Astrocyte of the spinal cord (primary cell): ENCODE results near the gene UBR2.

Source experiments
- DNase-seq: peaks from one replicate; pipeline ENCODE4 v3.0.0; 2011; ENCODE audit warnings: low read depth, low spot score
- H3K4me3 ChIP-seq: 2 replicates; pipeline ENCODE4 v1.5.1; 2011; ENCODE audit warnings: low read depth, mild to moderate bottlenecking, low read length, moderate library complexity
- in situ Hi-C: cut with HindIII; loops from 2 replicates; pipeline ENCODE4 v1.10.0; 2017; ENCODE audit warnings: low sequenced_read_pairs
- TF ChIP-seq, protein P1 (sequence below): IDR thresholded peaks from 2 replicates; pipeline ENCODE4 v1.5.1; 2012; ENCODE audit warnings: low read depth, mild to moderate bottlenecking, low read length, inconsistent platforms

Gene UBR2

DNA sequence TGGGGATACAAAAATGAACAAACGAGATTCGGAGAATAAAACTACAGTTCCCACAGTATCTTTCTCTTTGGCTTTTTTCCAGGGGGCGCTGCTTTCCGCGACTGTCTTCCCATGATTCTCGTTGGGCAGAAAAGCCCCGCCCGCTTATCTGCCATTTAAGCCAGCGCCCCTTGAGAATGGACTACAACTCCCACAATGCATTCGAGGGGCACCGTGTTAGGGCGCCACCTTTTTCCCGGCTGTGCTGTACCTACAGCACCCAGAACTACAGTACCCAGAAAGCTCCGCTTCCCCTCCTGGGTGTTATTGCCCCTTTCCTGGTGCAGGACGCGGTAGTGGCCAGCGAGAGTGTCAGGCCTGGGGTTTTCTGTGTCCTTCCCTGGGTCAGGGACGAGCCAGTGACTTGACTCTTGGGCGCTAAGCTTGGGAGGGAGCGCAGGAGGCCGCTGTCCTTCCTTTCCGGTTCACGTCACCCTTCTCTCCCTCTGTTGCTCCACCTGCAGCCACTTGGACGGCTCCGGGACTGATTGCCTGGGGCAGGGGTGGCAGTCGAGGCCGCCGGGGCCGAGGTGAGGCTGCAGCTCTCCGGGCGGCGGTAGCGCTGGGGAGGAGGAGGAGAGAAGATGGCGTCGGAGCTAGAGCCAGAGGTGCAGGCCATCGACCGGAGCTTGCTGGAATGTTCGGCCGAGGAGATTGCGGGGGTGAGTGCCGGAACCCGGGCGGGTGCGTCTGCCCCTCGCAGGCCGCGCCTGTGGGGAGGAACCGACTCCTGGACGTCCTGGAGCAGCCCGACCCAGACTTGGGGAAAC lies at the start of gene UBR2:
UBR2 (plus strand) TSS at position 333 of the 809 bp plus-strand sequence; CDS start at position 624, 291 bp downstream.
- DNase-seq, result peak; percentile 99
- peak within 1 kb of the TSS; percentile 97 for H3K4me3 ChIP-seq
- in situ Hi-C loops, result no loop called here
- TF ChIP-seq, protein P1, sequence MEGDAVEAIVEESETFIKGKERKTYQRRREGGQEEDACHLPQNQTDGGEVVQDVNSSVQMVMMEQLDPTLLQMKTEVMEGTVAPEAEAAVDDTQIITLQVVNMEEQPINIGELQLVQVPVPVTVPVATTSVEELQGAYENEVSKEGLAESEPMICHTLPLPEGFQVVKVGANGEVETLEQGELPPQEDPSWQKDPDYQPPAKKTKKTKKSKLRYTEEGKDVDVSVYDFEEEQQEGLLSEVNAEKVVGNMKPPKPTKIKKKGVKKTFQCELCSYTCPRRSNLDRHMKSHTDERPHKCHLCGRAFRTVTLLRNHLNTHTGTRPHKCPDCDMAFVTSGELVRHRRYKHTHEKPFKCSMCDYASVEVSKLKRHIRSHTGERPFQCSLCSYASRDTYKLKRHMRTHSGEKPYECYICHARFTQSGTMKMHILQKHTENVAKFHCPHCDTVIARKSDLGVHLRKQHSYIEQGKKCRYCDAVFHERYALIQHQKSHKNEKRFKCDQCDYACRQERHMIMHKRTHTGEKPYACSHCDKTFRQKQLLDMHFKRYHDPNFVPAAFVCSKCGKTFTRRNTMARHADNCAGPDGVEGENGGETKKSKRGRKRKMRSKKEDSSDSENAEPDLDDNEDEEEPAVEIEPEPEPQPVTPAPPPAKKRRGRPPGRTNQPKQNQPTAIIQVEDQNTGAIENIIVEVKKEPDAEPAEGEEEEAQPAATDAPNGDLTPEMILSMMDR, result no peak

GRCh38 chr6:42514745-42515144 lies 49.1 kb upstream of the UBR2 start:
- TF ChIP-seq, protein P1, result no peak
- no peak overlapping the region for H3K4me3 ChIP-seq
- DNase-seq, result no peak
- in situ Hi-C loops, result no loop called here

DNA sequence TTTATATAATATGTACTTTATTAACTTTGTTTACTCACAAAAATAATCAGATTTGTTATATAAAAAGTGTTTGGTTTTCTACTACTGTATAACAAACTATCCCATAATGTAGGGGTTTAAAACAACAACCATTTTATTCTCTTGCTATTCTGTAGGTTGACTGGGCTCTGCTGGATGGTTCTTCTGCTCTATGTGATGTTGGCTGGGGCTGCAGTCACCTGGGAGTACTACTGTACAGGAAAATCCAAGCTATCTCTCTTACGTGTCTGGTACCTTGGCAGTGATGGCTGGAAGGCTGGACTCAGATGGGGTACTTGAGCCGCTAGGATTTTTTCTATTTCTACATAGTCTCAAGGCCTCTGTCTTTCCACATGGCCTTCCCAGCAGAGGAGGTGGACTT lies 44.0 kb upstream of the UBR2 start:
- TF ChIP-seq, protein P1, result no peak
- in situ Hi-C loops, result no loop called here
- H3K4me3 ChIP-seq, result no peak overlapping the region
- DNase-seq, result no peak

DNA sequence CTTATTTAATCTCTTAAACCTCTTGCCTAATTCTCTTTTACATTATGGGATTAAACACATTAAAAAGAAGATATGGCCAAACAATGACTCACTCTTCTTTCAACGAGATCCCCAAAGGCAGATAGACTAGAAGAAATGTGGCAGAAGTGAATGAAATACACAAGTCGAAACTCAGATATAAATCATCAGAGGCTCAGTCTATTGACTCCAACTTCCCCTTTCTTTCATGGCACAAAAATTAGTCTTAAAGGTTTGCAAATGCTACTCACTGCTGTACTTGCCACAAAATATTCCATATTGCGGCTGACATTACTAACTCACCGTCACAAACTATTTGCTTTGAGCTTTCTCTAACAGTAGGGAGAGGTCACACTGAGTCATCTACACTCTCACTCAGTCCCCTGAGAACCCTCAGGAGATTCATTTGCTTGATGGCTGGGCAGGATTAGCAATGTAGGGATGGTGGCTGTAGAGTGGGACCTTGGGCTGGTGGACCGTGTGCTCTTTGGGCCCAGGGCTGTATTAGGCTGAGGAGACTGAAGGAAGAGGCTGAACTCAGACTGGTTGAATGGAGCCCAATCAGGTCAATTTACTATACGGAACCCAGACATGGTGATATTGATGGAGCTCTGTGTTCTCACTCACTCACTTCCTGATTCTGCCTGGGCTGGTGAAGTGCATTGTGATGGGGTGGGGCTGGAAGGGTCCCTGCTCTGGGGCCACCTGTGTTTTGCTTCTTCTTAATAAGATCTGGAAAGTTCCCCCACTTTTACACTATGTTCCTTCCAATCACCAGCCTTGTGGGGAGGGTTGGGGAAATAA lies 42.8 kb upstream of the UBR2 start:
- in situ Hi-C loops, result no loop called here
- no peak overlapping the region for H3K4me3 ChIP-seq
- DNase-seq, result peak; percentile 67
- TF ChIP-seq, protein P1, result no peak

GRCh38 chr6:42522036-42522435 lies 41.8 kb upstream of the UBR2 start:
- TF ChIP-seq, protein P1, result no peak
- DNase-seq, result peak; percentile 39
- in situ Hi-C loops, result no loop called here
- no peak overlapping the region for H3K4me3 ChIP-seq

GRCh38 chr6:42522942-42523814 lies 40.7 kb upstream of the UBR2 start:
- TF ChIP-seq, protein P1, result no peak
- peak; percentile 63 for DNase-seq
- no peak overlapping the region for H3K4me3 ChIP-seq
- in situ Hi-C loops, result no loop called here
